ENCODE data around the gene ETNK2.

- TF ChIP-seq CTCF (IDR thresholded peaks at IDR 0.05) = no peak
- TF ChIP-seq POLR2A (IDR thresholded peaks at IDR 0.05) = no peak
These were observed 1.8 kb upstream of the ETNK2 start for GRCh38 chr1:204153667-204154066.

All from uterus (tissue), 2 donors.